RKO (cell line): ENCODE results near the gene ITPA.
A peak's percentile ranks its signal among the peaks of the same experiment; 100 is the strongest.

ENCODE experiments used
- DNase-seq: peaks from one replicate; pipeline ENCODE4 v3.0.0-alpha.2; 2016; ENCODE audit warnings: low spot score

ITPA gene

GRCh38 chr20:3246682-3247081 is 37.4 kb downstream of the ITPA start:
- DNase-seq: no peak

- DNase-seq: no peak
Measured at GRCh38 chr20:3247638-3248037, 38.3 kb downstream of the ITPA start.

- DNase-seq: no peak
Measured at GRCh38 chr20:3248167-3248992, 39.1 kb downstream of the ITPA start.

- DNase-seq: no peak
Measured at GRCh38 chr20:3248993-3249347, 39.7 kb downstream of the ITPA start.

GRCh38 chr20:3250091-3250504 is 40.8 kb downstream of the ITPA start:
- peak; percentile 45 for DNase-seq

- no peak for DNase-seq
Measured at GRCh38 chr20:3251806-3252205, 42.5 kb downstream of the ITPA start.

- no peak for DNase-seq
Measured at GRCh38 chr20:3255728-3256127, 46.4 kb downstream of the ITPA start.

GRCh38 chr20:3258429-3258828 is 49.1 kb downstream of the ITPA start:
- DNase-seq: no peak

- peak; percentile 17 for DNase-seq
Measured at GRCh38 chr20:3262566-3262965, 53.3 kb downstream of the ITPA start.

- DNase-seq: no peak
Measured at GRCh38 chr20:3270051-3270450, 60.8 kb downstream of the ITPA start.

- no peak for DNase-seq
Measured at GRCh38 chr20:3273371-3273770, 64.1 kb downstream of the ITPA start.
